ENCODE measurements around the gene KIAA0232. TPM values are rescaled to one million over a fixed set of nuclear protein-coding genes. Genes with fewer than 3 reads are reported as not detected.

Gene KIAA0232
- total RNA-seq, 2 donors from 2014 or later = 16.1 to 16.7 TPM

DNA sequence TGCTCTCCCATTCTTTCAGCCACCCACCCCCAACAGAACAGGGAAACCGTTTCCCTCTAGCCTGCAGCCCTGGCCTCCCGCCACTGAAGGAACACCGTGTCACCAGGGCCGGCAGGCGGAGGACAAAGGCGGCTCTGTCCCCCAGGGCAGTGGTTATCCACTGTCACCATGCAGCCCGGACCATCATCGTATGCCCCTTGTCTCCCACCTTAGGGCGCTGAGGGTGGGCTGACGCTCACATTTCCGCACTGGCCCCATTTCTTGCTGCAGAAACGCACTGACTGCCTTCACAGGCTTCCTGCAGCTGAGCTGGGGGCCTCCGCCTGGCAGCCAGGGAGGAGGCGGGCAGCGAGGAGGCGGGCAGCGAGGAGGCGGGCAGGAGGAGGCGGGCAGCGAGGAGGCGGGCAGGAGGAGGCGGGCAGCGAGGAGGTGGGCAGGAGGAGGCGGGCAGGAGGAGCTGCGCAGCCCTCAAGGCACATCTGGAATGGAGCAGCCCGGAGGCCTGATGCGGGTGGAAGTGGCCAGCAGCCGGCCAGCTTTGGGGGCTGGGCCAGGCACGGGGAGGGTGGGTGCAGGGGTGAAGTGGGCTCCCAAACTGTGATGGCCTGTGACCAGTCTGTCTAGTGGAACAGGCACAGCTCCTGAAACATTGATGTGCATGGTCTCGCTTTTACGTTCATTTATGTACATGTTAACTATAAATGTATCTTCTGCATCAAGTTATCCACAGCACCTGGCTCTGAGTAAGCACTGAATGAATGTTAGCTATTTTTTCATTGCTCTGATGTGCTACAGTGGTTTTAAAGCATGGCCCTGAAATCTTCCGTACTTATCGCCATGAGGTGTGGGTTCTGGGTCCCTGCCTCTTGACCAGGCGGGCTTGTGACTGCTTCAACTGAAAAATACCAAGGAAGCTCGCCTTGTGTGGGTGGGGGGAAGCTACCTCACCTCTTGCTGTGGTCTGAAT lies 20.6 kb upstream of the KIAA0232 start:
- H3K27ac Mint-ChIP-seq = no peak overlapping the region
- DNase-seq = peak in 1 of 3 donors; percentile 32
- H3K36me3 Mint-ChIP-seq (ENCODE audit: low read depth) = no peaks in the 10 kb centered on the region
- no peak for ATAC-seq
- peaks cover 7% of the 10 kb centered on the region for H3K27me3 Mint-ChIP-seq
- no peaks in the 10 kb centered on the region for H3K9me3 ChIP-seq (ENCODE audit: control insufficient read depth, low read length, poor library complexity, severe bottlenecking)
- H3K4me3 Mint-ChIP-seq = no peak overlapping the region
- peaks cover 18% of the 10 kb centered on the region for H3K4me1 Mint-ChIP-seq

GRCh38 chr4:6763330-6763851 lies 19.1 kb upstream of the KIAA0232 start:
- H3K4me1 Mint-ChIP-seq = peaks cover 21% of the 10 kb centered on the region
- no peak overlapping the region for H3K4me3 Mint-ChIP-seq
- peaks cover 7% of the 10 kb centered on the region for H3K27me3 Mint-ChIP-seq
- ATAC-seq (no peak), DNase-seq (no peak)
- no peaks in the 10 kb centered on the region for H3K9me3 ChIP-seq (ENCODE audit: control insufficient read depth, low read length, poor library complexity, severe bottlenecking)
- no peak overlapping the region for H3K27ac Mint-ChIP-seq
- H3K36me3 Mint-ChIP-seq (ENCODE audit: low read depth) = no peaks in the 10 kb centered on the region

DNA sequence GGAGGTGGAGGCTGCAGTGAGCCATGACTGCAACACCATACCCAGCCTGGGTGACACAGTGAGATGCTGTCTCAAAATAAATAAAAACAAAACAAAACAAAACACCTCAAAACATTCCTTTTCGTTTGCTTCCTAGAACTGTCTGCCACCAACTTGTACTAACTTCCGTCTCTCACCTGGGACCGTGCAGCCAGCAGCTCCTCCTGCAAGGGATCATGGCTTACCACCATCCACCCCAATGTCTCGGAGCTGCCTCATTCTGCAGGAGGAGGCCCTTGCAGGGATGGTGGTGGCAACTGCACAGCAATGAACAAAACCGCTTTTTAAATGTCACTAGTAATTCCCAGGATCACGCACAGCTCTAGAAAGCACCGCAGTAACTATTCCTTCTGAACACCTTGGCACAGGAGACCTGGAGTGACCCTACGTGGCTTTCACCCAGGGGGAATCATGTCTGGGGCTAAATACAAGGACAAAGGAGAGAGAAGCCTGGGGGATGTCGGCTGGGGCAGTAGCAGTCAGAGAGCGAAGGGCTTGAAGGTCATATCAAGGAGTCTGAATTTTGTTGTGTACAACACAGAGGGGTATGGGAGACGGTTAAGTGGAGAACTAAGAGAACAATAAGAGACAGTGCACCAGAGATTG lies 17.4 kb upstream of the KIAA0232 start:
- Mint-ChIP-seq H3K4me3 (no peak overlapping the region), H3K27ac (no peak overlapping the region), H3K4me1 (peaks cover 30% of the 10 kb centered on the region), H3K27me3 (peaks cover 7% of the 10 kb centered on the region), H3K36me3 (ENCODE audit: low read depth) (no peaks in the 10 kb centered on the region)
- DNase-seq (no peak), ATAC-seq (no peak)
- H3K9me3 ChIP-seq (ENCODE audit: control insufficient read depth, low read length, poor library complexity, severe bottlenecking) = no peaks in the 10 kb centered on the region

DNA sequence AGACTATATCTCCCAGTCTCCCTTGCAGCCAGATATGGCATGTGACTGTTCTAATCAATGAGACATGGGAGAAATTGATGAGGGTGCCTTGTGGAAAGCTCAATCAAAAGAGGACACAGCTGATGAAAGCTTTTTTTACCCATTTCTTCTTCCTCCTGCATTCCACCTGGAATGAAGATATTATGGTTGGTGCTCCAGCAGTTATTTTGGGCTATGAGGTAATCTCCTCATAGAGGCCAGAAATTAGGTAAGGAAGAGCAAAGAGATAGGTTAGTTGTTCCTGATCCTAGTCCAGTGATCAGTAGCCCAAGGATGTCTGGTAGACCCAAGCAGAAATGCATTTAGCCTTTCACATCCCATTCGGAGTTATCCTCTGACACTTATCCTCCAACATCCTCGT lies 16.8 kb upstream of the KIAA0232 start:
- ATAC-seq (no peak), DNase-seq (no peak)
- H3K27ac Mint-ChIP-seq = peak overlapping the region; percentile 80
- H3K4me3 Mint-ChIP-seq = no peak overlapping the region
- H3K4me1 Mint-ChIP-seq = peaks cover 30% of the 10 kb centered on the region
- H3K36me3 Mint-ChIP-seq (ENCODE audit: low read depth) = no peaks in the 10 kb centered on the region
- no peaks in the 10 kb centered on the region for H3K9me3 ChIP-seq (ENCODE audit: control insufficient read depth, low read length, poor library complexity, severe bottlenecking)
- peaks cover 6% of the 10 kb centered on the region for H3K27me3 Mint-ChIP-seq

DNA sequence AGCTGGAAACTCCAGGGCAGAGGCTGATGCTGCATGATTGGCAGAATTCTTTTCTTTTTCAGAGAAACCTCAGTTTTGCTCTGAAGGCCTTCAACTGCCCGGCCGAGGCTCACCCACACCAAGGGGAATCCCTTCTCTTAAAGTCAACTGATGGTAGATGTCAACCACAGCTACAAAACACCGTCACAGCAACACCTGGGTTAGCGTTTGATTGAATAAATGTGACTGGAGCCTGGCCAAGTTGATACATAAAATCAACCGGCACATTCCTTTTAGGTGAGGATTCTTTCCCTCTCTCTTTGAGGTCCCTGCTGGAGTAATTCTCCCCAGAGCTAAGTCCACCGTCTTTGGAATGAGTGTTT lies 15.2 kb upstream of the KIAA0232 start:
- ATAC-seq (no peak), DNase-seq (no peak)
- Mint-ChIP-seq H3K4me3 (no peak overlapping the region), H3K36me3 (ENCODE audit: low read depth) (no peaks in the 10 kb centered on the region), H3K4me1 (peaks cover 27% of the 10 kb centered on the region), H3K27me3 (no peaks in the 10 kb centered on the region), H3K27ac (peak overlapping the region; percentile 80)
- H3K9me3 ChIP-seq (ENCODE audit: control insufficient read depth, low read length, poor library complexity, severe bottlenecking) = no peaks in the 10 kb centered on the region

- DNase-seq = no peak
- H3K36me3 Mint-ChIP-seq (ENCODE audit: low read depth) = no peaks in the 10 kb centered on the region
- H3K27me3 Mint-ChIP-seq = no peaks in the 10 kb centered on the region
- ATAC-seq = no peak
- H3K4me1 Mint-ChIP-seq = peaks cover 27% of the 10 kb centered on the region
- no peak overlapping the region for H3K27ac Mint-ChIP-seq
- H3K9me3 ChIP-seq (ENCODE audit: control insufficient read depth, low read length, poor library complexity, severe bottlenecking) = no peaks in the 10 kb centered on the region
- no peak overlapping the region for H3K4me3 Mint-ChIP-seq
These were observed 14.6 kb upstream of the KIAA0232 start for GRCh38 chr4:6767748-6768538.

GRCh38 chr4:6768539-6768905 lies 14.0 kb upstream of the KIAA0232 start:
- no peak for DNase-seq
- peak overlapping the region; percentile 31 for H3K4me3 Mint-ChIP-seq
- ATAC-seq = peak; percentile 22
- H3K27ac Mint-ChIP-seq = no peak overlapping the region
- H3K4me1 Mint-ChIP-seq = peaks cover 26% of the 10 kb centered on the region
- H3K9me3 ChIP-seq (ENCODE audit: control insufficient read depth, low read length, poor library complexity, severe bottlenecking) = no peaks in the 10 kb centered on the region
- H3K36me3 Mint-ChIP-seq (ENCODE audit: low read depth) = no peaks in the 10 kb centered on the region
- peaks cover 4% of the 10 kb centered on the region for H3K27me3 Mint-ChIP-seq

- Mint-ChIP-seq H3K36me3 (ENCODE audit: low read depth) (no peaks in the 10 kb centered on the region), H3K4me1 (peaks cover 20% of the 10 kb centered on the region), H3K27me3 (peaks cover 7% of the 10 kb centered on the region), H3K27ac (no peak overlapping the region), H3K4me3 (no peak overlapping the region)
- DNase-seq (no peak), ATAC-seq (peak; percentile 85)
- no peaks in the 10 kb centered on the region for H3K9me3 ChIP-seq (ENCODE audit: control insufficient read depth, low read length, poor library complexity, severe bottlenecking)
These were observed 13.1 kb upstream of the KIAA0232 start for GRCh38 chr4:6769233-6769988.

DNA sequence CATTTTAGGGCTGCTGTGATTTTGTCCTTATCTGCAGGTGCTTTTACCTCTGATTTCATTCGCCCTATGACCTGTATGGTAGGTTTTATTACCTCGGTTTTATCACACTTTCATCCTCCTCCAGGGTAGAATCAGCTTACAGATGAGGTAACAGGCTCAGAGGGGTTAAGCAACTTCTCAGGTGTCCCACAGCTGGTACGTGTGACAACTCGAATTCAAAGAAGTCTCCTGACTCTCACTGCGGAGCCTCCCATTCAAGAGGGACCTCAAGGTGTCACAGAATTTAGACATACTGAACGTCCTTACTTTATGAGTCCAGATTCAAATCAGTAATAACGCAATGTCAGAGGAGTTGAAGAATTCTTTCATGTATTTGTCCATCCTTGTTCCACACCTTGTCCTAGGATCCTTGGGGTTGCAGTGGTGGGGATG lies 12.5 kb upstream of the KIAA0232 start:
- no peak overlapping the region for H3K4me3 Mint-ChIP-seq

GRCh38 chr4:6770581-6771228 lies 11.8 kb upstream of the KIAA0232 start:
- DNase-seq (no peak), ATAC-seq (no peak)
- H3K36me3 Mint-ChIP-seq (ENCODE audit: low read depth) = no peaks in the 10 kb centered on the region
- H3K4me3 Mint-ChIP-seq = no peak overlapping the region
- H3K9me3 ChIP-seq (ENCODE audit: control insufficient read depth, low read length, poor library complexity, severe bottlenecking) = no peaks in the 10 kb centered on the region
- no peak overlapping the region for H3K27ac Mint-ChIP-seq
- peaks cover 13% of the 10 kb centered on the region for H3K27me3 Mint-ChIP-seq
- H3K4me1 Mint-ChIP-seq = peaks cover 24% of the 10 kb centered on the region

More for the DNA sequence above, 12.5 kb upstream of the KIAA0232 start:
- peaks cover 7% of the 10 kb centered on the region for H3K27me3 Mint-ChIP-seq
- ATAC-seq (no peak), DNase-seq (no peak)
- no peaks in the 10 kb centered on the region for H3K9me3 ChIP-seq (ENCODE audit: control insufficient read depth, low read length, poor library complexity, severe bottlenecking)
- H3K27ac Mint-ChIP-seq = no peak overlapping the region
- H3K4me1 Mint-ChIP-seq = peaks cover 20% of the 10 kb centered on the region
- H3K36me3 Mint-ChIP-seq (ENCODE audit: low read depth) = no peaks in the 10 kb centered on the region

- Mint-ChIP-seq H3K4me3 (no peak overlapping the region), H3K4me1 (peaks cover 21% of the 10 kb centered on the region), H3K36me3 (ENCODE audit: low read depth) (no peaks in the 10 kb centered on the region), H3K27me3 (peaks cover 13% of the 10 kb centered on the region), H3K27ac (no peak overlapping the region)
- no peaks in the 10 kb centered on the region for H3K9me3 ChIP-seq (ENCODE audit: control insufficient read depth, low read length, poor library complexity, severe bottlenecking)
- ATAC-seq (no peak), DNase-seq (no peak)
These were observed 11.3 kb upstream of the KIAA0232 start for GRCh38 chr4:6771229-6771671.
